ENCODE results near the gene AASDHPPT.
A peak's percentile ranks its signal among the peaks of the same experiment; 100 is the strongest.

Gene AASDHPPT

DNA sequence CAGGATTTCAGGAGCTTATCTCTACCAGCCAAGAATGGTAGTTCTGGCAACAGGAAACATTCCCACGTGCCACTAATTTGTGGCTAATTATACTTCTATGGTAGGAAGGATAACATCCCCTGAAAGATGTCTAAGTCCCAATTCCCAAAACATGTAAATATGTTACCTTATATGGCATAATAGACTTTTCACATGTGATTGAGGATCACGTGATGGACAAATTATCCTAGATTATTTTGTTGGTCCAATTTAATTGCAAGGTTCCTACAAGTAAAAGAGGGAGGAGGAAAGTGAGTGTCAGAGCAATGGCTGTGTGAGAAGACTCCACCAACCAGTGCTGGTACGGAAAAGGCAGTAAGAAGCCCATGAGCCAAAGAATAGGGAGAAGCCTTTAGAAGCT lies 45.5 kb upstream of the AASDHPPT start:
- Histone ChIP-seq H3K36me3 (ENCODE audit: control insufficient read depth in 2 of 2, insufficient read depth in 1 of 2, low read length in 2 of 2) (no peaks in the 10 kb centered on the region), H3K4me3 (ENCODE audit: low read depth, low read length) (no peak overlapping the region), H3K9me3 (ENCODE audit: control insufficient read depth, insufficient read depth, low read depth, low read length) (no peaks in the 10 kb centered on the region), H3K27ac (ENCODE audit: extremely low read depth, low read depth, low read length) (no peak overlapping the region), H3K4me1 (ENCODE audit: control insufficient read depth, insufficient read depth, low read length) (no peaks in the 10 kb centered on the region)
- CTCF ChIA-PET: interaction anchor here (0.6 kb wide), 1 partner anchor 169 kb away, joined by 3 read pairs; no protein-coding TSS in a partner anchor
- TF ChIP-seq ZNF629 (tag by site-specific recombination; IDR thresholded peaks at IDR 0.05) (no peak), SP2 (tag by site-specific recombination; IDR thresholded peaks at IDR 0.05) (no peak), ZNF350 (tag by site-specific recombination; IDR thresholded peaks at IDR 0.05) (no peak), YY2 (tag by site-specific recombination; IDR thresholded peaks at IDR 0.05) (no peak), ZNF221 (tag by site-specific recombination; IDR thresholded peaks at IDR 0.05; ENCODE audit: borderline replicate concordance) (no peak), ZNF530 (tag by site-specific recombination; IDR thresholded peaks at IDR 0.05; ENCODE audit: low read depth) (no peak), ZNF416 (tag by site-specific recombination; IDR thresholded peaks at IDR 0.05) (no peak), ZXDB (tag by site-specific recombination; IDR thresholded peaks at IDR 0.05) (no peak), ZNF174 (tag by site-specific recombination; IDR thresholded peaks at IDR 0.05) (no peak)
- TF ChIP-seq, protein P1, sequence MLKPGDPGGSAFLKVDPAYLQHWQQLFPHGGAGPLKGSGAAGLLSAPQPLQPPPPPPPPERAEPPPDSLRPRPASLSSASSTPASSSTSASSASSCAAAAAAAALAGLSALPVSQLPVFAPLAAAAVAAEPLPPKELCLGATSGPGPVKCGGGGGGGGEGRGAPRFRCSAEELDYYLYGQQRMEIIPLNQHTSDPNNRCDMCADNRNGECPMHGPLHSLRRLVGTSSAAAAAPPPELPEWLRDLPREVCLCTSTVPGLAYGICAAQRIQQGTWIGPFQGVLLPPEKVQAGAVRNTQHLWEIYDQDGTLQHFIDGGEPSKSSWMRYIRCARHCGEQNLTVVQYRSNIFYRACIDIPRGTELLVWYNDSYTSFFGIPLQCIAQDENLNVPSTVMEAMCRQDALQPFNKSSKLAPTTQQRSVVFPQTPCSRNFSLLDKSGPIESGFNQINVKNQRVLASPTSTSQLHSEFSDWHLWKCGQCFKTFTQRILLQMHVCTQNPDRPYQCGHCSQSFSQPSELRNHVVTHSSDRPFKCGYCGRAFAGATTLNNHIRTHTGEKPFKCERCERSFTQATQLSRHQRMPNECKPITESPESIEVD (tag by site-specific recombination; IDR thresholded peaks at IDR 0.05): no peak
- TF ChIP-seq, protein P2, sequence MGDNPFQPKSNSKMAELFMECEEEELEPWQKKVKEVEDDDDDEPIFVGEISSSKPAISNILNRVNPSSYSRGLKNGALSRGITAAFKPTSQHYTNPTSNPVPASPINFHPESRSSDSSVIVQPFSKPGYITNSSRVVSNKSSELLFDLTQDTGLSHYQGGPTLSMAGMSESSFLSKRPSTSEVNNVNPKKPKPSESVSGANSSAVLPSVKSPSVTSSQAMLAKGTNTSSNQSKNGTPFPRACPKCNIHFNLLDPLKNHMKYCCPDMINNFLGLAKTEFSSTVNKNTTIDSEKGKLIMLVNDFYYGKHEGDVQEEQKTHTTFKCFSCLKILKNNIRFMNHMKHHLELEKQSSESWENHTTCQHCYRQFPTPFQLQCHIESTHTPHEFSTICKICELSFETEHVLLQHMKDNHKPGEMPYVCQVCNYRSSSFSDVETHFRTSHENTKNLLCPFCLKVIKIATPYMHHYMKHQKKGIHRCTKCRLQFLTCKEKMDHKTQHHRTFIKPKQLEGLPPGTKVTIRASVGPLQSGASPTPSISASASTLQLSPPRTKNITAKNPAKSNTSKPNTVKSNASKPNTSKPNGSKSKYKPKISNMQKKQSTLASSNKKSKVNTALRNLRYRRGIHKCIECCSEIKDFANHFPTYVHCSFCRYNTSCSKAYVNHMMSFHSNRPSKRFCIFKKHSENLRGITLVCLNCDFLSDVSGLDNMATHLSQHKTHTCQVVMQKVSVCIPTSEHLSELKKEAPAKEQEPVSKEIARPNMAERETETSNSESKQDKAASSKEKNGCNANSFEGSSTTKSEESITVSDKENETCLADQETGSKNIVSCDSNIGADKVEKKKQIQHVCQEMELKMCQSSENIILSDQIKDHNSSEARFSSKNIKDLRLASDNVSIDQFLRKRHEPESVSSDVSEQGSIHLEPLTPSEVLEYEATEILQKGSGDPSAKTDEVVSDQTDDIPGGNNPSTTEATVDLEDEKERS (tag by site-specific recombination; IDR thresholded peaks at IDR 0.05): no peak
- TF ChIP-seq, protein P3, sequence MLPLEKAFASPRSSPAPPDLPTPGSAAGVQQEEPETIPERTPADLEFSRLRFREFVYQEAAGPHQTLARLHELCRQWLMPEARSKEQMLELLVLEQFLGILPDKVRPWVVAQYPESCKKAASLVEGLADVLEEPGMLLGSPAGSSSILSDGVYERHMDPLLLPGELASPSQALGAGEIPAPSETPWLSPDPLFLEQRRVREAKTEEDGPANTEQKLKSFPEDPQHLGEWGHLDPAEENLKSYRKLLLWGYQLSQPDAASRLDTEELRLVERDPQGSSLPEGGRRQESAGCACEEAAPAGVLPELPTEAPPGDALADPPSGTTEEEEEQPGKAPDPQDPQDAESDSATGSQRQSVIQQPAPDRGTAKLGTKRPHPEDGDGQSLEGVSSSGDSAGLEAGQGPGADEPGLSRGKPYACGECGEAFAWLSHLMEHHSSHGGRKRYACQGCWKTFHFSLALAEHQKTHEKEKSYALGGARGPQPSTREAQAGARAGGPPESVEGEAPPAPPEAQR (tag by site-specific recombination; IDR thresholded peaks at IDR 0.05): no peak
- TF ChIP-seq, protein P4, sequence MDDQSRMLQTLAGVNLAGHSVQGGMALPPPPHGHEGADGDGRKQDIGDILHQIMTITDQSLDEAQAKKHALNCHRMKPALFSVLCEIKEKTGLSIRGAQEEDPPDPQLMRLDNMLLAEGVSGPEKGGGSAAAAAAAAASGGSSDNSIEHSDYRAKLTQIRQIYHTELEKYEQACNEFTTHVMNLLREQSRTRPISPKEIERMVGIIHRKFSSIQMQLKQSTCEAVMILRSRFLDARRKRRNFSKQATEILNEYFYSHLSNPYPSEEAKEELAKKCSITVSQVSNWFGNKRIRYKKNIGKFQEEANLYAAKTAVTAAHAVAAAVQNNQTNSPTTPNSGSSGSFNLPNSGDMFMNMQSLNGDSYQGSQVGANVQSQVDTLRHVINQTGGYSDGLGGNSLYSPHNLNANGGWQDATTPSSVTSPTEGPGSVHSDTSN (CRISPR knock-in tag; IDR thresholded peaks at IDR 0.05): no peak
- TF ChIP-seq, protein P5, sequence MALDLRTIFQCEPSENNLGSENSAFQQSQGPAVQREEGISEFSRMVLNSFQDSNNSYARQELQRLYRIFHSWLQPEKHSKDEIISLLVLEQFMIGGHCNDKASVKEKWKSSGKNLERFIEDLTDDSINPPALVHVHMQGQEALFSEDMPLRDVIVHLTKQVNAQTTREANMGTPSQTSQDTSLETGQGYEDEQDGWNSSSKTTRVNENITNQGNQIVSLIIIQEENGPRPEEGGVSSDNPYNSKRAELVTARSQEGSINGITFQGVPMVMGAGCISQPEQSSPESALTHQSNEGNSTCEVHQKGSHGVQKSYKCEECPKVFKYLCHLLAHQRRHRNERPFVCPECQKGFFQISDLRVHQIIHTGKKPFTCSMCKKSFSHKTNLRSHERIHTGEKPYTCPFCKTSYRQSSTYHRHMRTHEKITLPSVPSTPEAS (tag by site-specific recombination; IDR thresholded peaks at IDR 0.05): no peak
- POLR2A ChIA-PET: no interaction called here

DNA sequence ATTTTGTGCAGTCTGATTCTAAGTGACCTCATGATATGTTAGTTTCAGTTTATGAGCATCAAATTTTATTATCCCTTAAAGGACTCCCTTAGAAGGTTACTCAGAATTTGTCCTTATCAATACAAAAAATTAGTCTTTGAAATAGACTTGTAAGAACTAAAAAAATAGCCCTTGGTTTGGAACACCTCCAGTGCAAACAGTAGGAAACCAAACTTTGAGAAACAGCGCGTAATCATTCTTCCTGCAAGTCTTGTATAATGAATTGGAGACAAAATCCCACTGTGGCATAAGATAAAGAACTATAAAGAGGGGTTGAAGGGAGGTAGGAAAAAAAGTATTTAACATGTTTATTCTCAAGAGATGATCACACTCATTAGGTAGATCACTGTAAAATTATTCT lies 44.6 kb upstream of the AASDHPPT start:
- H3K4me1 ChIP-seq (ENCODE audit: control insufficient read depth, insufficient read depth, low read length): no peaks in the 10 kb centered on the region

More for the DNA sequence above, 44.6 kb upstream of the AASDHPPT start:
- TF ChIP-seq, protein P1 (tag by site-specific recombination; IDR thresholded peaks at IDR 0.05): 0 out of 2 replicates have a peak, but pooled peaks have one; percentile 10
- TF ChIP-seq ZNF221 (tag by site-specific recombination; IDR thresholded peaks at IDR 0.05; ENCODE audit: borderline replicate concordance): no peak
- ChIA-PET CTCF (no interaction called here), POLR2A (no interaction called here)
- no peaks in the 10 kb centered on the region for H3K36me3 ChIP-seq (ENCODE audit: control insufficient read depth in 2 of 2, insufficient read depth in 1 of 2, low read length in 2 of 2)
- H3K27ac ChIP-seq (ENCODE audit: extremely low read depth, low read depth, low read length): no peak overlapping the region
- H3K4me3 ChIP-seq (ENCODE audit: low read depth, low read length): no peak overlapping the region
- H3K9me3 ChIP-seq (ENCODE audit: control insufficient read depth, insufficient read depth, low read depth, low read length): no peaks in the 10 kb centered on the region
